ENCODE data around the gene SYPL2.
A peak's percentile ranks its signal among the peaks of the same experiment; 100 is the strongest.

SYPL2 gene

GRCh38 chr1:109504974-109505373 lies 38.6 kb downstream of the SYPL2 start:
- TF ChIP-seq, protein P1, sequence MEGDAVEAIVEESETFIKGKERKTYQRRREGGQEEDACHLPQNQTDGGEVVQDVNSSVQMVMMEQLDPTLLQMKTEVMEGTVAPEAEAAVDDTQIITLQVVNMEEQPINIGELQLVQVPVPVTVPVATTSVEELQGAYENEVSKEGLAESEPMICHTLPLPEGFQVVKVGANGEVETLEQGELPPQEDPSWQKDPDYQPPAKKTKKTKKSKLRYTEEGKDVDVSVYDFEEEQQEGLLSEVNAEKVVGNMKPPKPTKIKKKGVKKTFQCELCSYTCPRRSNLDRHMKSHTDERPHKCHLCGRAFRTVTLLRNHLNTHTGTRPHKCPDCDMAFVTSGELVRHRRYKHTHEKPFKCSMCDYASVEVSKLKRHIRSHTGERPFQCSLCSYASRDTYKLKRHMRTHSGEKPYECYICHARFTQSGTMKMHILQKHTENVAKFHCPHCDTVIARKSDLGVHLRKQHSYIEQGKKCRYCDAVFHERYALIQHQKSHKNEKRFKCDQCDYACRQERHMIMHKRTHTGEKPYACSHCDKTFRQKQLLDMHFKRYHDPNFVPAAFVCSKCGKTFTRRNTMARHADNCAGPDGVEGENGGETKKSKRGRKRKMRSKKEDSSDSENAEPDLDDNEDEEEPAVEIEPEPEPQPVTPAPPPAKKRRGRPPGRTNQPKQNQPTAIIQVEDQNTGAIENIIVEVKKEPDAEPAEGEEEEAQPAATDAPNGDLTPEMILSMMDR (IDR thresholded peaks at IDR 0.05) = no peak
- peaks cover 7% of the 10 kb centered on the region for H3K36me3 Mint-ChIP-seq (ENCODE audit: low read depth)
- peaks cover 47% of the 10 kb centered on the region for H3K4me1 Mint-ChIP-seq
- no peak overlapping the region for H3K27ac Mint-ChIP-seq
- no peak overlapping the region for H3K4me3 Mint-ChIP-seq
- H3K27me3 Mint-ChIP-seq (ENCODE audit: low read depth, poor library complexity) = peaks cover 41% of the 10 kb centered on the region
- DNase-seq = no peak
- no peaks in the 10 kb centered on the region for H3K9me3 Mint-ChIP-seq

GRCh38 chr1:109508001-109508872 lies 41.9 kb downstream of the SYPL2 start:
- Mint-ChIP-seq H3K27me3 (ENCODE audit: low read depth, poor library complexity) (peaks cover 73% of the 10 kb centered on the region), H3K4me1 (peaks cover 24% of the 10 kb centered on the region), H3K9me3 (no peaks in the 10 kb centered on the region), H3K27ac (no peak overlapping the region), H3K4me3 (peak overlapping the region; percentile 83), H3K36me3 (ENCODE audit: low read depth) (peaks cover 7% of the 10 kb centered on the region)
- DNase-seq = no peak
- TF ChIP-seq, protein P1 (IDR thresholded peaks at IDR 0.05) = no peak

GRCh38 chr1:109508873-109509175 lies 42.5 kb downstream of the SYPL2 start:
- peaks cover 78% of the 10 kb centered on the region for H3K27me3 Mint-ChIP-seq (ENCODE audit: low read depth, poor library complexity)
- no peak overlapping the region for H3K27ac Mint-ChIP-seq
- TF ChIP-seq, protein P1 (IDR thresholded peaks at IDR 0.05) = no peak
- DNase-seq = no peak
- peak overlapping the region; percentile 83 for H3K4me3 Mint-ChIP-seq
- peaks cover 7% of the 10 kb centered on the region for H3K36me3 Mint-ChIP-seq (ENCODE audit: low read depth)
- H3K9me3 Mint-ChIP-seq = no peaks in the 10 kb centered on the region
- H3K4me1 Mint-ChIP-seq = peaks cover 24% of the 10 kb centered on the region

GRCh38 chr1:109509176-109510134 lies 43.1 kb downstream of the SYPL2 start, which contains the start of gene AMIGO1:
Gene AMIGO1, minus strand, starts transcription at chr1:109509727. Its CDS starts 815 bp downstream, at chr1:109508912.
- TF ChIP-seq, protein P1 (IDR thresholded peaks at IDR 0.05) = no peak
- Mint-ChIP-seq H3K27ac (peak within 1 kb of the TSS; percentile 7), H3K4me3 (peak within 1 kb of the TSS; percentile 88), H3K9me3 (no peaks in the 10 kb centered on the region), H3K27me3 (ENCODE audit: low read depth, poor library complexity) (peaks cover 79% of the 10 kb centered on the region), H3K4me1 (peaks cover 24% of the 10 kb centered on the region), H3K36me3 (ENCODE audit: low read depth) (peaks cover 7% of the 10 kb centered on the region)
- DNase-seq = peak; percentile 86

DNA sequence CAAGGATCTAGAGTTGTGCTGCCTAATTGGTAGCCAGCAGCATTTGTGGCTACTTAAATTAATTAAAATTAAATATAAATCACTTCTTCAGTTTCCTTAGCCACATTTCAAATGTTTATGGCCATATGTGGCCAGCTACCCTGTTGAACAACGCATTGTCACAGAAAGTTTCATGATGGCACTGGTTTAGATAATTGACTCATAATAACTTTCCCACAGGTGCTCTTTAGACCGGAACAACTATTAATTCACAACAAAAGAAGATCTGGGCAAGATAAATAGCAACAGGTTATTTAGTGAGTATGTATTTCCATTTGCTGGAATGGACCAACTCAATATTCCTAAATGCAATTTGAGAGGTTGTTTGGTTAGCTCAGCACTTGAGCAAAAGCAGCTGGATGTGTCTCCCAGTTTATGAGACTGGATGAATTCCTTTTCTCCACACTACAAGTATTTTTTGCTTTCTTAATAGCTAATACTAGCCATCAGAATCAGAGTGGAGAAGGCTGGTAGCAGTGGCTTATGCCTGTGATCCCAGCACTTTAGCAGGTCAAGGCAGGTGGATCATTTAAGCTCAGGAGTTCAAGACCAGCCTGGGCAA lies 46.9 kb downstream of the SYPL2 start:
- DNase-seq = no peak

More for the DNA sequence above, 46.9 kb downstream of the SYPL2 start:
- Mint-ChIP-seq H3K27ac (no peak overlapping the region), H3K4me3 (no peak overlapping the region), H3K27me3 (ENCODE audit: low read depth, poor library complexity) (peaks cover 59% of the 10 kb centered on the region), H3K9me3 (no peaks in the 10 kb centered on the region), H3K36me3 (ENCODE audit: low read depth) (peaks cover 1% of the 10 kb centered on the region), H3K4me1 (peaks cover 28% of the 10 kb centered on the region)
- TF ChIP-seq, protein P1 (IDR thresholded peaks at IDR 0.05) = no peak
